ENCODE data around the gene ZCCHC3. TPM values are rescaled to one million over a fixed set of nuclear protein-coding genes. Genes with fewer than 3 reads are reported as not detected.

The ZCCHC3 gene
- total RNA-seq, 1 donor from 2014 or later: 15.6 TPM

DNA sequence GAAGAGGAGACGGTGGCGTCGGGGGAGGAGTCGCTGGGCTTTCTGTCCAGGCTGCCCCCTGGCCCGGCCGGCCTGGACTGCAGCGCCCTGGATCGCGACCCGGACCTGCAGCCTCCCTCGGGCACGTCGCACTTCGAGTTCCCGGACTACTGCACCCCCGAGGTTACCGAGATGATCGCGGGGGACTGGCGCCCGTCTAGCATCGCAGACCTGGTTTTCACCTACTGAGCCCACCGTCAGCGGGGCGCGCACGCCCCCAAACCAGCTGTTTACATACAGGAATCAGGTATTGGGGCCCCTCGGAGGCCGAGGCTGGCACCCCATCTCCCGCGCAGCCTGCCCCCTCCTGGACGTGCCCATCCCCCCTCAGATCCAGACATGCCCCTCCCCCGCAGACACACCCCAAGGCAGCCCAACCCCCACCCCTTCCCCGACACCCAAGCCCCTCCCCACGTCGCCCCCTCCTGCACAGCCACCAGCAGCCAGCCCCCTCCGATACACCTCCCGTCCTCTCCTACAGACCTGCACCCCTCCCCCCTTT, 29.3 kb downstream of the ZCCHC3 start:
- Histone ChIP-seq H3K9me3 (no peaks in the 10 kb centered on the region), H3K27ac (peak overlapping the region; percentile 77 to 98), H3K4me3 (peak overlapping the region; percentile 64 to 93), H3K36me3 (no peaks in the 10 kb centered on the region), H3K27me3 (no peaks in the 10 kb centered on the region), H3K4me1 (peaks cover 0 to 5% of the 10 kb centered on the region in 2 donors)
- intact Hi-C loops (cut with DNase I): loop anchor here (1.0 to 10.0 kb wide), 5 partner anchors 21 to 1568 kb away; partner anchors contain the start of genes FKBP1A, NRSN2, SIRPA and ZCCHC3
- TF ChIP-seq, protein P1, sequence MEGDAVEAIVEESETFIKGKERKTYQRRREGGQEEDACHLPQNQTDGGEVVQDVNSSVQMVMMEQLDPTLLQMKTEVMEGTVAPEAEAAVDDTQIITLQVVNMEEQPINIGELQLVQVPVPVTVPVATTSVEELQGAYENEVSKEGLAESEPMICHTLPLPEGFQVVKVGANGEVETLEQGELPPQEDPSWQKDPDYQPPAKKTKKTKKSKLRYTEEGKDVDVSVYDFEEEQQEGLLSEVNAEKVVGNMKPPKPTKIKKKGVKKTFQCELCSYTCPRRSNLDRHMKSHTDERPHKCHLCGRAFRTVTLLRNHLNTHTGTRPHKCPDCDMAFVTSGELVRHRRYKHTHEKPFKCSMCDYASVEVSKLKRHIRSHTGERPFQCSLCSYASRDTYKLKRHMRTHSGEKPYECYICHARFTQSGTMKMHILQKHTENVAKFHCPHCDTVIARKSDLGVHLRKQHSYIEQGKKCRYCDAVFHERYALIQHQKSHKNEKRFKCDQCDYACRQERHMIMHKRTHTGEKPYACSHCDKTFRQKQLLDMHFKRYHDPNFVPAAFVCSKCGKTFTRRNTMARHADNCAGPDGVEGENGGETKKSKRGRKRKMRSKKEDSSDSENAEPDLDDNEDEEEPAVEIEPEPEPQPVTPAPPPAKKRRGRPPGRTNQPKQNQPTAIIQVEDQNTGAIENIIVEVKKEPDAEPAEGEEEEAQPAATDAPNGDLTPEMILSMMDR (IDR thresholded peaks at IDR 0.05): no peak
- DNase-seq (ENCODE audit: low spot score in 2 of 2): no peak

DNA sequence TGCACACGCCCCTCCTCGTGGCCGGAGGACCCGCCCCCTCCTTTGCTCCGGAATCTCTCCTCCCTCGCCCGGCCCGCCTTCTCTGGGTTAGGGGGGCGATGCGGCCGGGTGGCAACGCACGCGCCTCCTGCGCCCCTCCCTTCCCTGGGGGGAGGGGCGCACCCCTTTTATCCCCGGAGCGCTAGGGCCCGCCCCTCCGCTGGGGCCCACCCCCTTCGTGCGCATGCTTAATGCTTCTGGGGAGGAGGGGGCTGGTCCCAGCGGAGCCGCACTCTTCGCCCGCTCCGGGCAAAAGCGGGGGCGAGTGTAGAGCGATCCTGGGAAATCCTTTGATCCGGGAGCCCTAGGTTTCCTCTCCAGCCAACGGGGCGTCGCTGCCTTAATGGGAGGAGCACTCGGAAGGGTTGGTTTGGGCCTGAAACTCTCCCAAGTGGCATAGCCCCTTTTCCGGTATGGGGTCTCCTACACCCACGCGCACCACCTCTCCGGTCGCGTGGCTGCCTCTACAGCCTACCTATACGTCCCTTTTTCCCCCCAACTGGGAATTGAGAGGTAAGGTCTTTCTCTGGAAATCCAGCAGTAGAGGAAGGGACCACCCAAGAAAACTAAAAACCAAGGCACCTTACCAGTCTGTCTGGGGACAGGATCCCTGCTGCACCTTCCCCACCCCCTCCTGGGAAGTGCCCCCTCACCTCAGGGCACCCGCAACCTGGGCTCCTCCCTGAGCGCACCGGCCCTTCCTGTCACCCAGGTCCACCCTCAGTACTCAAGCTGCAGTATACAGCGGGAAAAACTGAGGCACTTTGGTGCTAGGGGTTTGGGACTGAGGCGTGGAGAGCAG, 30.0 kb downstream of the ZCCHC3 start:
- Histone ChIP-seq H3K27me3 (no peaks in the 10 kb centered on the region), H3K9me3 (no peaks in the 10 kb centered on the region), H3K4me1 (peaks cover 0 to 5% of the 10 kb centered on the region in 2 donors), H3K4me3 (peak overlapping the region; percentile 64 to 93), H3K36me3 (no peaks in the 10 kb centered on the region), H3K27ac (peak overlapping the region; percentile 77 to 98)
- intact Hi-C loops (cut with DNase I): loop anchor here (1.0 to 10.0 kb wide), 4 partner anchors 30 to 1567 kb away; partner anchors contain the start of genes FKBP1A, SIRPA and ZCCHC3
- TF ChIP-seq, protein P1 (IDR thresholded peaks at IDR 0.05): no peak
- peak; percentile 21 to 87 for DNase-seq (ENCODE audit: low spot score in 2 of 2)

DNA sequence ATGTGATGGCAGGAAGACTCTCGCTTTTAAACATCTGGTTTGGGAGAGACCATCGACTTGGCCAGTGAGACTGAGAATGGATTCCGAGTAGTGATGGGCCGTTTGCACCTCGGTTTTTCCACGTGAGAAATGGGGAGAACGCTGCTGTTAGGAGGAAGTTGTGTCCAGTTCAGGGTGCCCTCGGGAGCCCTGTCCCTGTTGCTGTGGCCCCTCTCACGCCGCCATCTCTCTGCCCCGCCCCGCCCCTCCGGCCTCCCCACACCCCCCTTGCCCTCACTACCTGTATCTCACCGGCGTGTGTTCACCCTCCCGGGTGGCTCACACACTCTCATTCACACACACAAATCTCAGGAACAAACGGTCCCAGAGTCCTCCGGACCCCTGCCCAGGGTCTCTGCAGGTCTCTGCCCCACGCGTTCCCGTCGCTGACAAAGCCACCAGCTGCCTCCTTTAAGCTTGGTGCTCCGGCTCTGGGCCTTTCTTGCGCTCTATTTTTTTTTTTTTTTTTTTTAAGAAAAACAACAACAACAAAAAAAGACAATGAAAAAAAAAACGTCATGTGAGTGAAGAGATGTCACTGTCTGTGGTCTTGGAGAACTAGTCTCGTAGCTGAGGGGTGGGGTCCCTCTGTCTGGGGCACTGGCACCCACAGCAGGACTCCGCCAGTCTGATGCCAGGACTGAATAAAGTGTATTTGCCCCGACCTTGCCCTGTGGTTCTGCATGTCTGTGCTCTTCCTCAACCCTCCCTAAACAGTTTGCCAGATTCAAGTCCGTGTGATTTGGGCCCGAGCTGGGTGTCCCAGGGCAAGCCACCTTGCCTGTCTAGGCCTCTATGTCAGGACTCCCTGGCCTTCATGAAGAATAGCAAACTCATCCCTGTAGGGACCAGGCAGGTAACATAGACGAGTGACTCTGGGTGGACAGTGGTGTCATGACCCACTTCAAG, 30.9 kb downstream of the ZCCHC3 start:
- H3K4me1 ChIP-seq: peaks cover 0 to 5% of the 10 kb centered on the region in 2 donors
- intact Hi-C loops (cut with DNase I): loop anchor here (10.0 kb wide), 2 partner anchors 1066 to 1566 kb away; partner anchors contain the start of genes FKBP1A and SIRPA
- peak overlapping the region; percentile 64 to 93 for H3K4me3 ChIP-seq
- no peak for DNase-seq (ENCODE audit: low spot score in 2 of 2)
- TF ChIP-seq, protein P1 (IDR thresholded peaks at IDR 0.05): no peak
- no peaks in the 10 kb centered on the region for H3K36me3 ChIP-seq
- H3K27ac ChIP-seq: peak overlapping the region; percentile 77 to 98
- H3K27me3 ChIP-seq: no peaks in the 10 kb centered on the region
- H3K9me3 ChIP-seq: no peaks in the 10 kb centered on the region

DNA sequence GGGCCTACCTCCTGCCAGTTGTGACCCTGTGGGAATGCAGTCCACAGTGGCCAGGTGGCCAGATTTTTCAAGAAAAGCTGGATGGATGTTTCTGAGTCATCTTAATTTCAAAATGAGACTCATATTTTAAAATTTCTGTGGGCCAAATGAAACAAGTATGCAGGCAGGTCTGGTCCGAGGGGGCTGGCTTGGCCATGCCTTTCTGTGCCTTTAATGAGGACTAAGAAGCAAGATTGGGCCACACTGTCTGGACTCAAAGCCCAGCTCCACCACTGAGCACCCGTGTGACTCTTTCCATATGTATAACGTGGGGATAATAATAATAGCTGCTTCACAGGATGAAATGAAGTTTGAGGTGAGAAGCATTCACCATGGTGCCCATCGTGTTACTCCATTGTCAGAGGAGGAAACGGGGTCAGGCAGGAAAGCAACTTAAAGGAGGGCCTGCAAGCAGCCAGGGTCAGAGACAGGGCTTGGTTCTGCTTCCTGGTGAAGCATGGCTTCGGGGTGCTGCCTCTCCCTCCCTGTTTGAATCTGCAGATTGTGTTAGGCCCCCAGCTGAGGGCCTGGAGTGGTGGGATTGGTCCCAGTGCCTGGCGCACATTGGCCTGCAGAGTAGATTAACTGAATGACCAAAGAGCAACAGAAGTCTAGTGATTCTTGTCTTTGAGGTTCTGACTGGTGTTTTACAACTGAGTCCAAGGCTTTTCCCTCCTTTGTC, 31.8 kb downstream of the ZCCHC3 start:
- H3K36me3 ChIP-seq: no peaks in the 10 kb centered on the region
- TF ChIP-seq, protein P1 (IDR thresholded peaks at IDR 0.05): no peak
- DNase-seq (ENCODE audit: low spot score in 2 of 2): no peak
- intact Hi-C loops (cut with DNase I): loop anchor here (10.0 kb wide), 2 partner anchors 1066 to 1566 kb away; partner anchors contain the start of genes FKBP1A and SIRPA
- H3K27ac ChIP-seq: peak overlapping the region; percentile 77 to 98
- H3K27me3 ChIP-seq: no peaks in the 10 kb centered on the region
- no peak overlapping the region for H3K4me3 ChIP-seq
- H3K4me1 ChIP-seq: peaks cover 0 to 5% of the 10 kb centered on the region in 2 donors
- no peaks in the 10 kb centered on the region for H3K9me3 ChIP-seq
